Testis (tissue), 3 donors: ENCODE data around the gene ZC3H18. TPM values are rescaled to one million over a fixed set of nuclear protein-coding genes. Genes with fewer than 3 reads are reported as not detected.

Experiments
- DNase-seq: peaks from one replicate; pipeline ENCODE4 v3.0.0-alpha.2; 2019
- H3K27ac ChIP-seq, 2 donors: fragments of 200-600 bp; sonication (generic); one replicate each; pipeline ENCODE4 v1.5.1; 2019
- H3K27me3 ChIP-seq: fragments of 200-600 bp; sonication (generic); one replicate; pipeline ENCODE4 v1.5.1; 2019
- H3K36me3 ChIP-seq: fragments of 200-600 bp; sonication (generic); one replicate; pipeline ENCODE4 v1.5.1; 2017; ENCODE audit warnings: low read depth; ENCODE audit errors: missing control alignments
- H3K4me1 ChIP-seq: fragments of 200-600 bp; sonication (generic); one replicate; pipeline ENCODE4 v1.5.1; 2019
- H3K4me3 ChIP-seq, 2 donors: fragments of 200-600 bp; sonication (generic); one replicate each; pipeline ENCODE4 v1.5.1; 2017 to 2019
- H3K9me3 ChIP-seq: fragments of 200-600 bp; sonication (generic); one replicate; pipeline ENCODE4 v1.5.1; 2017
- POLR2A ChIP-seq: fragments of 450-650 bp; IDR thresholded peaks from one replicate; pipeline ENCODE4 v1.6.1; 2017; ENCODE audit warnings: antibody characterized with exemption, mild to moderate bottlenecking, moderate library complexity
- WGBS, 2 donors: methylation state at CpG; one replicate each; pipeline ENCODE4 v1.1.5; 2018; 5-methylcytosine and 5-hydroxymethylcytosine counted together
- intact Hi-C: fragments of 100-400 bp; cut with DNase I; formaldehyde crosslinking; loops from one replicate; pipeline ENCODE4 v1.15.1; 2023; ENCODE audit warnings: low total_unique reads
- polyA plus RNA-seq: library from polyadenylated mRNA; stranded (reverse); fragments of 350-450 nt; fragmentation: Illumina TruSeq; extraction: RNeasy Lipid Tissue Mini Kit (QIAGEN cat#74804); gene quantifications from one replicate; pipeline ENCODE4 v1.2.3, GENCODE V29; 2014; ENCODE audit warnings: low read depth, low replicate concordance; ENCODE audit not compliant: insufficient read depth
- total RNA-seq, 2 donors: library from RNA; depleted of rRNA; stranded (reverse); fragments of >200 nt; gene quantifications; one replicate each; pipeline ENCODE4 v1.2.3, GENCODE V29; 2016
- TF ChIP-seq, protein P1 (sequence below), 3 experiments: fragments of 450-650 bp in 2 of 3; fragments of 200-600 bp in 1 of 3; sonication (generic) in 1 of 3; IDR thresholded peaks; one replicate each; pipeline ENCODE4 v1.5.1; 2016 to 2019; ENCODE audit warnings: antibody characterized with exemption in 3 of 3, mild to moderate bottlenecking in 2 of 3, moderate library complexity in 1 of 3

The ZC3H18 gene
- total and polyA plus RNA-seq, 3 donors from 2014 or later = 53.8 to 63.7 (median 59.6) TPM

DNA sequence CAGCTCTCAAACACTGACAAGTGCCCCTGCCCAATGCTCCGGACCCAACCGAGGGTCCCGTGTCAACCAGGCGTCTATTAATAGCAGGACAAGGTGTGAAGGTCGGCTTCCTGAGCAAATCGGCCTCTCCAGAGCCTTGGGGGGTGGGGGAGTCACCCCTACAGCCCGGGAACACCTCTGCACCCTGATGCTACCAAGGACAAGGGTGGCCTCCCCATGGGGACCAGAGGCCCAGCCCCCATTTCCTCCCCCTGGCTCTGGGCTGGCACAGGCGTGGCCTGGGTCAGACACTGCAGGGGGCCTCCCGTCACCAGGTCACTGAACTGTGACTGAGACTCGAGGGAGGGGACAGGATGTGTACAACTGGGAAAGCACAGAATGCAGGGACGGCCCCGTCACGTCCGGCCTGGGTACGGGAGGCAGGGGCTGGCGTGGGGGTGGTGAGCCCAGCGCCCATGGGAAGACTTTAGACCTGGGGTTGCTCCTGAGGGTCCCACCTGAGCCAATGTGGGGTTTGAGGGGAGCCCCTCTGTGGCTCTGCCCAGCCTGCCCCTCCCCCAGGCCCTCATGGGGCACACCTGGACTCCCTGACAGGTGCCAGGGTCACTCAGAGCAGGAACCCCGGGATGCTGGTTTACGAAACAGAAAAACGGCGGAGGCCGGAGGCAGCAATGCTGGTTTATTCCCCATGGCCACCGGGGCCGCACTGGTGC lies 81.2 kb downstream of the ZC3H18 start:
- no peak overlapping the region for H3K27ac ChIP-seq
- no peaks in the 10 kb centered on the region for H3K27me3 ChIP-seq
- intact Hi-C loops = no loop called here
- no peaks in the 10 kb centered on the region for H3K9me3 ChIP-seq
- DNase-seq = no peak
- H3K36me3 ChIP-seq = no peaks in the 10 kb centered on the region
- peaks cover 5% of the 10 kb centered on the region for H3K4me1 ChIP-seq
- TF ChIP-seq, protein P1, sequence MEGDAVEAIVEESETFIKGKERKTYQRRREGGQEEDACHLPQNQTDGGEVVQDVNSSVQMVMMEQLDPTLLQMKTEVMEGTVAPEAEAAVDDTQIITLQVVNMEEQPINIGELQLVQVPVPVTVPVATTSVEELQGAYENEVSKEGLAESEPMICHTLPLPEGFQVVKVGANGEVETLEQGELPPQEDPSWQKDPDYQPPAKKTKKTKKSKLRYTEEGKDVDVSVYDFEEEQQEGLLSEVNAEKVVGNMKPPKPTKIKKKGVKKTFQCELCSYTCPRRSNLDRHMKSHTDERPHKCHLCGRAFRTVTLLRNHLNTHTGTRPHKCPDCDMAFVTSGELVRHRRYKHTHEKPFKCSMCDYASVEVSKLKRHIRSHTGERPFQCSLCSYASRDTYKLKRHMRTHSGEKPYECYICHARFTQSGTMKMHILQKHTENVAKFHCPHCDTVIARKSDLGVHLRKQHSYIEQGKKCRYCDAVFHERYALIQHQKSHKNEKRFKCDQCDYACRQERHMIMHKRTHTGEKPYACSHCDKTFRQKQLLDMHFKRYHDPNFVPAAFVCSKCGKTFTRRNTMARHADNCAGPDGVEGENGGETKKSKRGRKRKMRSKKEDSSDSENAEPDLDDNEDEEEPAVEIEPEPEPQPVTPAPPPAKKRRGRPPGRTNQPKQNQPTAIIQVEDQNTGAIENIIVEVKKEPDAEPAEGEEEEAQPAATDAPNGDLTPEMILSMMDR (IDR thresholded peaks at IDR 0.05) = no peak
- no peak for TF ChIP-seq POLR2A
- WGBS, 2 donors = 30 to 64% methylated on average over 2 to 24 of the region's 24 CpGs
- peak overlapping the region; percentile 47 to 65 for H3K4me3 ChIP-seq

DNA sequence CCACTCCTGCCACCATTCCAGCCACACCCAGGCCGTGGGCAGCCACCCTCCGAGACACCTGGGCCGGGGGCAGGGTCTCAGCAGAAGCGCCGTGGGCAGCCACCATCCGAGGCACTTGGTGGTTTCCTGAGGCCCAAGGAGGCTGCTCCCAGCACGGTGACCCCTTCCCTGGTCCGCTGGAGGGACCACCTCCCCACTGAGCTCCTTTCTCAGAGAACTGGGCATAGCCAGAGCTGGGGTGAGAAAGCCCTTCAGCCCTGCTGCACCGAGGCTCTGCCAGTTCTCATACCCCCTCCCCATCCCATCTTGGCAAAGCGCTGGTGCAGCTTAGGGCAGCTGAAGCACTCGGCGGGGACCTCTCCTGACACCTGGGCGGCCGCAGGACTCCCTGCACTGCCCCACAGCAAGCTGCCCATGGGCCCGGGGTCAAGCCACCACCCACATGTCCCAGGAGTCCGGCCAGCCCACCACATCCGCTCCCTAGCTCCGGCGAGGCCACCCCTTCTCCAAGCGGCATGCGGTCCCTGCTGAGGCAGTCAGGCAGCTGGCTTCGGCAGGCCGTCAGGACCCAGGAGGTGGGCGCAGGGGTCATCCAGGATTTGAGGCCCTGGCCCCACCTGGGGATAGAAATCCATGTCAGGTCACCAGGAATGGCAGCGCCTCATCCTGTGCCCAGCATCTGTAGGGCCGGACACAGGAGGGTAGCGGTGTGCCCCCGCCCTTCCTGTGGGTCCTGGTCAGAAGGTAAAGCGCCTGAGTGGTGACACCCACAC lies 82.0 kb downstream of the ZC3H18 start:
- no peaks in the 10 kb centered on the region for H3K9me3 ChIP-seq
- no peak for TF ChIP-seq POLR2A
- TF ChIP-seq, protein P1 (IDR thresholded peaks at IDR 0.05) = no peak
- no peak overlapping the region for H3K27ac ChIP-seq
- no peaks in the 10 kb centered on the region for H3K36me3 ChIP-seq
- no peak overlapping the region for H3K4me3 ChIP-seq
- 88 to 100% methylated on average over 5 to 29 of the region's 29 CpGs for WGBS, 2 donors
- H3K4me1 ChIP-seq = peaks cover 5% of the 10 kb centered on the region
- no peak for DNase-seq
- H3K27me3 ChIP-seq = no peaks in the 10 kb centered on the region
- intact Hi-C loops = no loop called here

DNA sequence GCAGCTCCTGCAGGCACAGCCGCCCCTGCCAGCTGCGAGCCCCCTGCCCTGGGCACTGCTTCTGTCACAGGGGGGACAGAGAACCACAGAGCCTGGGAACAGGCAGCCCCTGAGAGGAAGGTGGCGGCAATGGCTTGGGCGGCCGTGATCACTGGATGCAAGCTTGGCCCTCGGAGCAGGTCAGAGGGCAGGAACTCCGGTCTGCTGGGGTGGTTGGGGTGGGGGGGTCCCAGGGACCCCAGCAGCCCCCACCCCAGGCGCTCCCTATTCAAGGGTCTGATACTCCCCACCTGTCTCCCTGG lies 82.5 kb downstream of the ZC3H18 start:
- DNase-seq = no peak
- TF ChIP-seq, protein P1 (IDR thresholded peaks at IDR 0.05) = no peak
- no peak for TF ChIP-seq POLR2A
- intact Hi-C loops = no loop called here
- Histone ChIP-seq H3K27ac (no peak overlapping the region), H3K4me3 (no peak overlapping the region), H3K27me3 (no peaks in the 10 kb centered on the region), H3K9me3 (no peaks in the 10 kb centered on the region), H3K4me1 (peaks cover 5% of the 10 kb centered on the region), H3K36me3 (no peaks in the 10 kb centered on the region)
- WGBS, 2 donors = 96 to 100% methylated on average over 1 to 8 of the region's 8 CpGs

DNA sequence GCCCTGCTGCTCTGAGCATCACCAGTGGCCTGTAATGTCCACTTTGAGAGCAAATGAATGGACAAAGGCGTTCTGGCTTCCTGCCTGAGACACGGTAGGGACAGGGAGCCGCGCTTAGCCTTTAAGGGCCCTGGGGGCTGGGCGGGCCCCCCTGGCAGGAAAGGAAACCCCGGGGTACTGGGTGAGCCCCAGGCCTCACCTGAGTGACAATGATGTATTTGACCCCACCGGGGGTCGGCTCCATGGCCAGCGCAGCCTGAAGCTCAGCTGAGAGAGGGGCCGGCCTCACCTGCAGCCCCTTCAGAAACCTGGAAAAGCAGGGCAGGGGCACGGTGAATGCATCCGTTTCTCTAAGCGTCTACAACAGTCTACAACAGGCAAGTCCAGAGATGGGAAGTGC lies 82.9 kb downstream of the ZC3H18 start:
- no peaks in the 10 kb centered on the region for H3K27me3 ChIP-seq
- peaks cover 5% of the 10 kb centered on the region for H3K4me1 ChIP-seq
- no peak overlapping the region for H3K4me3 ChIP-seq
- no peaks in the 10 kb centered on the region for H3K9me3 ChIP-seq
- no peaks in the 10 kb centered on the region for H3K36me3 ChIP-seq
- no peak overlapping the region for H3K27ac ChIP-seq
- intact Hi-C loops = no loop called here
- WGBS, 2 donors = 89 to 97% methylated on average over 12 to 13 of the region's 13 CpGs
- TF ChIP-seq POLR2A = no peak
- TF ChIP-seq, protein P1 (IDR thresholded peaks at IDR 0.05) = no peak
- no peak for DNase-seq
